ENCODE results near the gene SLC22A16.
A peak's percentile ranks its signal among the peaks of the same experiment; 100 is the strongest.

The SLC22A16 gene

GRCh38 chr6:110400208-110400607 is 76.2 kb downstream of the SLC22A16 start:
- DNase-seq (ENCODE audit: low spot score) = no peak

- DNase-seq (ENCODE audit: low spot score) = no peak
These were observed 77.0 kb downstream of the SLC22A16 start for GRCh38 chr6:110399219-110400071.

- DNase-seq (ENCODE audit: low spot score) = no peak
These were observed 77.6 kb downstream of the SLC22A16 start for GRCh38 chr6:110398778-110399177.

GRCh38 chr6:110395221-110395620 is 81.2 kb downstream of the SLC22A16 start:
- DNase-seq (ENCODE audit: low spot score) = no peak

GRCh38 chr6:110394409-110394808 is 82.0 kb downstream of the SLC22A16 start:
- no peak for DNase-seq (ENCODE audit: low spot score)

- DNase-seq (ENCODE audit: low spot score) = no peak
These were observed 83.7 kb downstream of the SLC22A16 start for GRCh38 chr6:110392727-110393126.

GRCh38 chr6:110390404-110390803 is 86.0 kb downstream of the SLC22A16 start:
- peak; percentile 16 for DNase-seq (ENCODE audit: low spot score)

- DNase-seq (ENCODE audit: low spot score) = no peak
These were observed 86.6 kb downstream of the SLC22A16 start for GRCh38 chr6:110389689-110390382.

GRCh38 chr6:110387986-110388385 is 88.4 kb downstream of the SLC22A16 start:
- no peak for DNase-seq (ENCODE audit: low spot score)

GRCh38 chr6:110385458-110385863 is 91.0 kb downstream of the SLC22A16 start:
- DNase-seq (ENCODE audit: low spot score) = no peak

GRCh38 chr6:110378552-110378951 is 97.9 kb downstream of the SLC22A16 start:
- no peak for DNase-seq (ENCODE audit: low spot score)
